SH-SY5Y (cell line): Measurements from ENCODE around the gene SNRNP70.

ENCODE experiments used
- GATA2 ChIP-seq: IDR thresholded peaks from 2 replicates; pipeline ENCODE4 v1.6.1; 2011; ENCODE audit warnings: mild to moderate bottlenecking, low read depth, low read length
- GATA3 ChIP-seq: IDR thresholded peaks from 2 replicates; pipeline ENCODE4 v1.6.1; 2011; ENCODE audit warnings: low read depth, mild to moderate bottlenecking, low read length, moderate library complexity

- TF ChIP-seq GATA3 (no peak), GATA2 (no peak)
Observed at GRCh38 chr19:49140951-49141350, 55.7 kb downstream of the SNRNP70 start.
